ENCODE measurements around the gene GASK1A.

Gene GASK1A

DNA sequence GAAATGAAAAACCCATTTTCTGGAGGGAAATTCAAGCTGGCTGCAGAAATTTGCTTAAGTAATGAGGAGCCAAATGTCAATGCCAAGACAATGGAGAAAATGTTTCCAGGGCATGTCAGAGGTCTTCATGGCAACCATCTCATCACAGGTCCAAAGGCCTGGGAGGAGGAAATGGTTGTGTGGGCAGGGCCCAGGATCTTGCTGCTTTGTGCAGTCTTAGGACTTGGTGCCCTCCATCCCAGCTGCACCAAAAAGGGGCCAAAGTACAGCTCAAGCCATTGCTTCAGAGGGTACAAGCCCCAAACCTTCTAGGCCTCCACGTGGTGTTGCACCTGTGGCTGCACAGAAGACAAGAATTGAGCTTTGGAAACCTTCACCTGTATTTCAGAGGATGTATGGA, 67.5 kb downstream of the GASK1A start:
- TF ChIP-seq, protein P1, sequence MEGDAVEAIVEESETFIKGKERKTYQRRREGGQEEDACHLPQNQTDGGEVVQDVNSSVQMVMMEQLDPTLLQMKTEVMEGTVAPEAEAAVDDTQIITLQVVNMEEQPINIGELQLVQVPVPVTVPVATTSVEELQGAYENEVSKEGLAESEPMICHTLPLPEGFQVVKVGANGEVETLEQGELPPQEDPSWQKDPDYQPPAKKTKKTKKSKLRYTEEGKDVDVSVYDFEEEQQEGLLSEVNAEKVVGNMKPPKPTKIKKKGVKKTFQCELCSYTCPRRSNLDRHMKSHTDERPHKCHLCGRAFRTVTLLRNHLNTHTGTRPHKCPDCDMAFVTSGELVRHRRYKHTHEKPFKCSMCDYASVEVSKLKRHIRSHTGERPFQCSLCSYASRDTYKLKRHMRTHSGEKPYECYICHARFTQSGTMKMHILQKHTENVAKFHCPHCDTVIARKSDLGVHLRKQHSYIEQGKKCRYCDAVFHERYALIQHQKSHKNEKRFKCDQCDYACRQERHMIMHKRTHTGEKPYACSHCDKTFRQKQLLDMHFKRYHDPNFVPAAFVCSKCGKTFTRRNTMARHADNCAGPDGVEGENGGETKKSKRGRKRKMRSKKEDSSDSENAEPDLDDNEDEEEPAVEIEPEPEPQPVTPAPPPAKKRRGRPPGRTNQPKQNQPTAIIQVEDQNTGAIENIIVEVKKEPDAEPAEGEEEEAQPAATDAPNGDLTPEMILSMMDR (IDR thresholded peaks at IDR 0.05): no peak

GRCh38 chr3:43048470-43048869, 69.4 kb downstream of the GASK1A start:
- TF ChIP-seq, protein P1 (IDR thresholded peaks at IDR 0.05): no peak

DNA sequence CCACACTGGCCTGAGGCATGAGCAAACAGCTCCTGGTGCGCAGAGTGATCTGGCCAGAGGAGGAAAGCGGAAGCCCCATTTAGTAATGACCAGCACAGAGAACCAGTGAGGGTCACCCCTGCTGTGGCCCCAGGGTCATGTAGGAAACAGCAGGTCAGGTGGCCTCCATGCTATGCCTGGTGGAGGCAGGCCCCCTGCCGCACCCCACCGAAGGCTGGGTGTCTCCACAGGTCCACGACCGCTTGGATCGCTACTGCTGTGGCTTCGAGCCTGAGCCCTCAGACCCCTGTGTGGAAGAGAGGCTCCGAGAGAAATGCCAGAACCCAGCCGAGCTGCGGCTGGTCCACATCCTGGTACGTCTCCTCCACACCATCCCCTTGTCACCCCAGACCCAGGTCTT, 74.2 kb downstream of the GASK1A start:
- TF ChIP-seq, protein P1 (IDR thresholded peaks at IDR 0.05): no peak

- TF ChIP-seq, protein P1 (IDR thresholded peaks at IDR 0.05): no peak
Observed at GRCh38 chr3:43054754-43055153, 75.6 kb downstream of the GASK1A start.

DNA sequence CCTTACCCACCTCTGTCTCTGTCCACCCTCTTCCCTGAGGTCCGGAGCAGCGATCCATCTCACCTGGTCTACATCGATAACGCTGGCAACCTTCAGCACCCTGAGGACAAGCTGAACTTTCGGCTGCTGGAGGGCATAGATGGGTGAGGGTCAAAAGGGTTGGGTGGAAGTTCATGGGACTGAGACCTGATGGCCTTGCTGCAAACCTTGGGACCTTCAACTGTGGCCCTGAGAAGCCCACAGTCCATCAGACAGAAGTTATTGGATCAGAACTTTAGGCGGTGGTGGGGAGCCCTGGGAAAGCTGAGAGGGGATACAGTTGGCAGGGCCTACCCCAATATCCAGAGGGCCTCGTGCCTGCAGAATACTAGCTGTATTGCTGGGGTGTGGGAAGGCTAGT, 76.3 kb downstream of the GASK1A start:
- TF ChIP-seq, protein P1 (IDR thresholded peaks at IDR 0.05): no peak

GRCh38 chr3:43055806-43056770, 77.0 kb downstream of the GASK1A start:
- TF ChIP-seq, protein P1 (IDR thresholded peaks at IDR 0.05): no peak

GRCh38 chr3:43059456-43059855, 80.3 kb downstream of the GASK1A start:
- TF ChIP-seq, protein P1 (IDR thresholded peaks at IDR 0.05): no peak
